NCI-H510A treated with DMSO at 0.1 percent for 48 hours (cell line): ENCODE results near the gene GLA.

Experiments used
- DNase-seq: peaks from one replicate; lab custom pipeline; 2025; lab: John Stamatoyannopoulos, UW

GLA gene

DNA sequence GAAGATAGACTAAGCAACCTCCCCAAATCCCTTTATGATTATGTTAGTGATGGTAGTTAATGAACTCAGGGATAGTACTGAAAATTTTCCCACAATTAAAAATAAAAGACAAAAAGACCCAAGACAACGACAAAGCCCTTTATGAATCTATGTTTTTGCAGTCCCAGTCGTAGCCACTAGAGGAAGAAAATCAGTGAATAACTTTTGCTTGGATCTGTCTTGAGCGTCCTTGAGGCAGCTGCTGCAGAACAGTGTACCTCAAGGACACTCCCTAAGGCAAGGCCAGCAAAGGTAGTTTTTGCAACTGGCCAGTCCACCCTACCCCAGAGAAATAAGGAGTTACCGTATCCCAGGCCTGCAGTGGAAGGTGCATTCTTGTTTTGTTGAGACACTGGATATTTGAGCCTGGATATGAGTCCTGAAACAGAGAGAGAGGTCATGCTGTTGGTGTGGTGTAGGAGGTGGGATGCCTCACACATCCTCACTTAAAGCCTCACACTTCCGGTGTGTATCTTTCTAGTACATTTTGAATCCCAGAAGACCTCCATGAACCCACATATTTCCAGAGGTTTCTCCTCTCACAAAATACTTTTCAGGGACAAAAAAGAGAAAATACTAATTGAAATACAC is 50.4 kb downstream of the GLA start:
- DNase-seq: no peak

DNA sequence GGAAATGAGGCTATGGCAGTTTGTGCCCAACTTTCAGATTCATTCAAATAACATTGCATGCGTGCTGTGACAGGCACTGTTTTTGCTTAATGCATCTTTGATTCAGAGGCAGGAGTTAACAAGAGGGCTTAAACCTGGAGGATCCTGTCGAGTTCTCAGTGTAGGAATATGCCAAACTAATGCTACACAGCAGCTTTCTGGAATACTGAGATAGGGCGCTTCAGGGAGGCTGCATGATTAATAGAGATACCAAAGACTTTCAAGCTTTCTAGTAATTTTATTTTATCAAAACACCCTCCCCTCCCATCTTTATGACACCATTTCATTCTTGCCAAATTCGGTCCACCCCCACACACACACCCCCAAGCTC is 58.5 kb downstream of the GLA start:
- no peak for DNase-seq

DNA sequence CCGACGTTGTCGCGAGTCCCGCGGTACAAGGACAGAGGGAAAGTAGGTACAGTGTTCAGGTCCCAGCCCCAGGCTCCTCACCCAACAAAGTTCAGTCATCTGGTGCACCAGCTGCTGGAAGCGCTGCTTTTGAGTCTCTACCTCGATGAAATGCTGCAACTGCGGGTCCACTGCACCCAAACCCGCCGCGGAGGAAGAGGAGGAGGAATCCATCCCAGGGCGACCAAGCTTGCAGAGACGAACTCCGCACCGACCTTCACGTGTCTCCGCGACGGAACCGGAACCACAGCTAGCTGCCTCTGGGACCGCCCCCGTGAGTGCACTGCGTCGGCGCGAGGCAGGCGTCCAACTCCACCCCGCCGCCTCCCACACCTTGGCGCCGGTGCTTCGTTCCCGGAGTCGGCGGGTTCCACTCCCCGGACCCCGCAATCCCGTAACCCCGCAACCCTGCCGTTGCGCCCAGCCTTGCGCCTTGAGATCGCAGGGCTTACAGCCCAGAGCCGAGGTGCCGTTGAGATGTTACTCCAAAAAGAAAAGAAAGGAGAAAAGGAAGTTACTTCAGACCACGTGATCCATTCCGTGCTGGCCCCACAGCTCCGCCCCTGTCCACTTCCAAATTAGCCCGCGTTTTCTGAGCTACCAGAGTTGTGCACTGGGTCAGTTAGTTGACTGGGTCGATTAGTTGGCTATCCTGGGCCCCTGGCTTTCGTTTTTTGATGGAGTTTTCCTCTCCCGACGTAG is 59.1 kb downstream of the GLA start, which contains the start of gene TIMM8A:
Gene TIMM8A, minus strand, starts transcription at position 291 of the 741 bp plus-strand sequence. Its CDS starts 78 bp downstream, at position 213.
- peak; percentile 82 for DNase-seq

DNA sequence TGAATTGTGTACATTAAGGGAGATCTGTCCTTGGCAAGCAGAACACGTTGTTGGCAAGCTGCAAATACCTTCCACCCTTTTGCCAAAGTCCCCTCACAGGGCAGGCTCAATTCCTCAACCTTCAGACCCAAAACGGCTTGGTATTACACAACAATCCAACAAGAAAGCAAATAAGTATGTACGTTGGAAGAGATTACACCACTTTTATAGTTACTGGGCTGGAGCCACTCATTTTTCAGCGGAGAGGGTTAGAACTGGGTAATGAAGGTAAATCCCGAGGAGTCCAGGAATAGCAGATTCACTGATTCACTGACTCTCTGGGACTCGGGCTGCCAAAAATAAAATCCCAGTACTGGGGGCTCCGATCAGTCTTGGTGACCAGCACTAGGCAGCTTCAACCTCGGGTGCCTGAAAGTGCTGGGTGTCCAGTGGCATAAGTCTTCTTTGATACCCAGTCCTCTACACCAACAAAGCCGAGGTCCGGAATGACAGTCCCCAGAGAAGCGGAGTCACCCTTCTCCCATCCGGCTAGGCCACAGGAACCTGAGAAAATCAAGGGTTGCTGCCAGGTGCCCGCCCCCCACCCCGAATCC is 59.8 kb downstream of the GLA start:
- DNase-seq: no peak
